Measurements from ENCODE around the gene SLC12A7. TPM values are rescaled to one million over a fixed set of nuclear protein-coding genes. Genes with fewer than 3 reads are reported as not detected.

SLC12A7 gene
- total and polyA plus RNA-seq, 9 of the 15 experiments (the other 6 are each of a cell fraction or from before 2014, with no cell fraction given) = 0.01 to 3.1 (median 0.56) TPM

- Histone ChIP-seq H3K36me3 (ENCODE audit: control insufficient read depth, insufficient read depth, low read length) (no peaks in the 10 kb centered on the region), H2AFZ (ENCODE audit: low read depth, low read length) (peak overlapping the region; percentile 2; the same call in 1 of the 2 replicates), H4K20me1 (replicated peaks; ENCODE audit: control insufficient read depth, insufficient read depth, low read length) (peaks cover 10% of the 10 kb centered on the region; the same call in 1 of the 2 replicates), H3K4me2 (ENCODE audit: insufficient read depth, low read length) (peak overlapping the region; percentile 33; the same call in 1 of the 2 replicates), H3K4me1 (replicated peaks in 1 of 2; ENCODE audit: control insufficient read depth in 2 of 2, insufficient read depth in 2 of 2, low read length in 2 of 2) (peaks cover 50 to 100% of the 10 kb centered on the region in 2 experiments; a peak in 4 of 5 replicates), H3K79me2 (ENCODE audit: control insufficient read depth, insufficient read depth, low read length) (no peaks in the 10 kb centered on the region), H3K9ac (ENCODE audit: insufficient read depth in 1 of 2, low read depth in 2 of 2, low read length in 2 of 2) (peak overlapping the region in 1 of 2 experiments; percentile 62; a peak in 1 of 4 replicates), H3K9me3 (replicated peaks; ENCODE audit: control insufficient read depth, insufficient read depth, low read depth, low read length) (no peaks in the 10 kb centered on the region), H3K27ac (ENCODE audit: extremely low read depth, low read depth, low read length) (no peak overlapping the region), H3K27me3 (ENCODE audit: control insufficient read depth in 2 of 2, insufficient read depth in 2 of 2, low read length in 2 of 2) (peaks cover 0 to 14% of the 10 kb centered on the region in 2 experiments; a peak in 1 of 5 replicates), H3K4me3 (no peak overlapping the region), H3K9me1 (ENCODE audit: control insufficient read depth, insufficient read depth, low read length) (no peaks in the 10 kb centered on the region)
- no TSS peak for BruUV-seq (replicated peaks)
- intact Hi-C loops (cut with micrococcal nuclease) (no loop called here), in situ Hi-C loops (cut with MboI) (no loop called here)
- POLR2A ChIA-PET = interaction anchor here (1.5 to 2.3 kb wide), 4 partner anchors 9 to 33 kb away, joined by 5 to 18 read pairs (median 10); no protein-coding TSS in a partner anchor
- TF ChIP-seq ETV5 (CRISPR knock-in tag; IDR thresholded peaks at IDR 0.05; ENCODE audit: low read depth) = peak; percentile 53; the same call in 1 of the 2 replicates
- TF ChIP-seq E2F4 (CRISPR knock-in tag; IDR thresholded peaks at IDR 0.05; ENCODE audit: low read depth) = 0 out of 2 replicates have a peak, but pooled peaks have one; percentile 20
- TF ChIP-seq SMAD1 (IDR thresholded peaks at IDR 0.05; ENCODE audit: low read depth, low read length, partially characterized antibody) = peak; percentile 13
- no peak for TF ChIP-seq CEBPG (CRISPR knock-in tag; IDR thresholded peaks at IDR 0.05)
- TF ChIP-seq CEBPG (tag; conservative IDR thresholded peaks at IDR 0.05 in 1 of 2, IDR thresholded peaks at IDR 0.05 in 1 of 2) = no peak
- no peak for TF ChIP-seq ZNF644 (tag; IDR thresholded peaks at IDR 0.05; ENCODE audit: low read depth)
- TF ChIP-seq TCF3 (CRISPR knock-in tag; IDR thresholded peaks at IDR 0.05) = 0 out of 2 replicates have a peak, but pooled peaks have one; percentile 17
- TF ChIP-seq E2F5 (CRISPR knock-in tag; IDR thresholded peaks at IDR 0.05) = 0 out of 2 replicates have a peak, but pooled peaks have one; percentile 53
- ATAC-seq (no peak), FAIRE-seq (peak; percentile 81), DNase-seq (ENCODE audit: extremely low read depth in 1 of 4, low spot score in 3 of 4) (no peak)
- WGBS (ENCODE audit: insufficient coverage, low coverage, missing lambda C conversion rate) = 39% methylated on average over 22 of the region's 23 CpGs
- CTCF ChIA-PET (ENCODE audit: low intra/inter-chr PET ratio) = no interaction called here
Observed at GRCh38 chr5:1106385-1107166, 5.3 kb downstream of the SLC12A7 start.

All from K562 (cell line).